ENCODE results near the gene NFATC2.
"Not testable (repeated sequence)": the region's sequence is repeated elsewhere in the genome, so short reads cannot be mapped to it uniquely, and the experiment has no call there.

Gene NFATC2

DNA sequence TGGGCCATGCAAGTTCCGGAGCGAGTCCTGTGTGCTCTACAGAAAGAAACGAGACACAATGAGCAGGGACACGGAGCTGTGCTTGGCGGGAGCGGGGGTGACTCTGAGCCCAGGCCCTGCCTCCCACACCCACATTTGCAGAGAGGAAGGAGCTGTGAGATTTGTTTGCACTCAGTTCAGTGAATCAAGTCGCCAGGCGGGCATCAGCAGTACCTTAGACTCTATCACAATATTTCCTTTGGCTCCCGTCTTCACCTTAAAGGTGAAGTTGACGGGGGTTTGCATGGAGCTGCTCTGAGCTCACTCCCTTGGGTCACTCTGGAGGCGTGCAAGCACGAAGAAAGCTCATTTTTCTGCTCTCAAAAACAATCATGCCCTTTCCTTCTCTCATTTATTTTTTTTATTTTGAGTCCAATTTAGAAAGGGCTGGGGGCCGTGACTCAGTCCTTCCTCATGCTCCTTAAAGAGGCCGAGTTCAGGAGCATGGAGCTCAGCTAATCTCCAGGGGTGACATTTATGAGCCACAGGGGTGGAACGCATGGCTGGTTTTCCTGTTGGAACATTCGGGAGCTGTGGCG lies 188.2 kb downstream of the NFATC2 start:
- DNase-seq (ENCODE audit: low spot score), result no peak

GRCh38 chr20:51353491-51353890 lies 189.0 kb downstream of the NFATC2 start:
- DNase-seq (ENCODE audit: low spot score), result no peak

- no peak for DNase-seq (ENCODE audit: low spot score)
Measured at GRCh38 chr20:51352791-51353190, 189.7 kb downstream of the NFATC2 start.

DNA sequence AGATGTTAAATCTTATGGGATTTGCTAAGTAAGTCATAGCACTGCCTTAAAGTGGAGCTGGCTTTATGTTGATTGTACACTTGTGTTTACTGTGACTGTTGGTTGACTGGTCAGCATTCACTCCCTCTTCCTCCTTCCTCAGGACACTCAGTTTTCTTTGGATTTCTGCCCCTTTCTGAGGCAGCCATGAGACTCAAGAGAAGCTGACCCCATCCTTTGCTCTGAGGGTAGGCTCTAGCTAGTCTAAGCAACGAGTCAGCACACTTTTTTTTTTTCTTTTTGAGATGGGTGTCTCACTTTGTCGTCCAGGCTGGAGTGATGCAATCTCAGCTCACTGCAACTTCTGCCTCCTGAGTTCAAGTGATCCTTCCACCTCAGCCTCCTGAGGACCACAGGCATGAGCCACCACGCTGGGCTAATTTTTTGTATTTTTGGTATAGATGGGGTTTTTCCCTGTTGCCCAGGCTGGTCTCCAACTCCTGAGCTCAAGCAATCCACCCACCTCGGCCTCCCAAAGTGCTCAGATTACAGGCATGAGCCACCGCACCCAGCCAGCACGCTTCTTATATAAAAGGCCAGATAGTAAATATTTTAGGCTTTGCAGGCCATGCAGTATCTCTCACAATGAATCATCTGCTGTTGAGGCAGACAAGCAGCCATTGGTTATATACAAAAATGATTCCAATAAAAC lies 191.4 kb downstream of the NFATC2 start:
- no peak for DNase-seq (ENCODE audit: low spot score)

GRCh38 chr20:51348876-51349275 lies 193.6 kb downstream of the NFATC2 start:
- DNase-seq (ENCODE audit: low spot score), result no peak

DNA sequence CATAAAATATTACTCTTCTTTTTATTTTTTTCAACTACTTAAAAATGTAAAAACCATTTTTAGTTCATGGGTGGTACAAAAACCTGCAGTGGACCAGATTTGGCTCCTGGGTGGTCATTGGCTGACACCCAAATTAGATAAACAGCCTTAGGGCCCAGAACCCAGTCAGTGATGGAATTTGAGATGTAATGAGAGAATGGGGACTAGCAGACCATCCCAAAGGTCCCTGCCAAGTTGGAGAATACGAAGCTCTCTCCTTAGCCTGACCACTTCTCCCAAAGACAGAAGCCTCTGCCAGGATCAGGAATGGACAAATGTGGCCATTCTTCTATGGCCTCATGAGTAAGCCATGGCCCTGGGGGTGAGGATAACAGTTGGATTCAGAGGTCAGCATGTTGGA lies 194.7 kb downstream of the NFATC2 start:
- no peak for DNase-seq (ENCODE audit: low spot score)

DNA sequence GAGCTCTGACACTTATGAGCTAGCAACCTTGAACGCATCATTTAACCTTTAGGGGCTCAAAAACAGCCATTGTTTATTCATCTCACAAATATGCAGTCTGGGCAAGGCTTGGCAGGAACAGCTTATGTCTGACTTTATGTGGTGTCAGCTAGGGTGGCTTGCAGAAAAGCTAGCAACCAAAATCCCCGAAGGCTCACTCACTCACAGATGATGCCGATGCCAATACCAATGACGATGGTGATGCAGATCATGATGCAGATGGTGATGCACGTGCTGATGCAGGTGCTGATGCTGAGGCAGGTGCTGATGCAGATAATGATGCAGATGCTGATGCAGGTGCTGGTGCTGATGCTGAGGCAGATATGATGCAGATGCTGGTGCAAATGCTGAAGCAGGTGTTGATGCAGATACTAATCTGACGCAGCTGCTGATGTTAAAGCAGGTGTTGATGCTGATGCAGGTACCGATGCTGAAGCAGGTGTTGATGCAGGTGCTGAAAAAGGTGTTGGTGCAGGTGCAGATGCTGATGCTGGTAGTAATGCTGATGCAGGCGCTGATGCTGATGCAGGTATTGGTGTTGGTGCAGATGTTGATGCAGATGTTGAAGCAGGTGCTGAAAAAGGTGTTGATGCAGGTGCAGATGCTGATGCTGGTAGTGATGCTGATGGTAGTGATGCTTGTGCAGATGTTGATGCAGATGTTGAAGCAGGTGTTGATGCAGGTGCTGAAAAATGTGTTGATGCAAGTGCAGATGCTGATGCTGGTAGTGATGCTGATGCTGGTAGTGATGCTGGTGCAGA lies 195.6 kb downstream of the NFATC2 start:
- peak; percentile 28 for DNase-seq (ENCODE audit: low spot score)

DNA sequence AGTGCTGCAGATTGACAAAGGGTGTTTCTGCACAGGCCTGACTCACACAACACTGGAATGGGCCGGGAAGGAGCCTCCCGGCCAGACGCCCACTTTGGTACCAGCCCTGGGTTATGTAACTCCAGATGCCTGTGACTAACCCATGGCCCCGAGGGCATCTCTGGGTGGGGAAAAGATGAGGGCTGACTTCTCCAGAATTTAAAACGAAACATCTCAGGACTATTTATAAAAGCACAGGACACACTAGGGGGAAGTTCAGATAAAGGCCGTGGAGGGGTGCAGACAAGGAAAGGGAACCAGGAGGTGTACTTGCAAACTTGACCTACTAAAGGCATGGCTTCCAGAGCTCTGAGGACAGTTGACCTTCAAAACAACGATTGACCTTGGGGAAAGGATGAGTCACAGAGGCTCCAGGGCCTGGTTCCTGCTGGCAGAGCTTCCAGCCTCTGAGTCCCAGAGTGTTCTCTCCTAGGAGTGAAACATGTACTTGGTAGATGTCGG lies 196.9 kb downstream of the NFATC2 start:
- DNase-seq (ENCODE audit: low spot score), result no peak

GRCh38 chr20:51343802-51344201 lies 198.7 kb downstream of the NFATC2 start:
- DNase-seq (ENCODE audit: low spot score), result not testable (repeated sequence)

DNA sequence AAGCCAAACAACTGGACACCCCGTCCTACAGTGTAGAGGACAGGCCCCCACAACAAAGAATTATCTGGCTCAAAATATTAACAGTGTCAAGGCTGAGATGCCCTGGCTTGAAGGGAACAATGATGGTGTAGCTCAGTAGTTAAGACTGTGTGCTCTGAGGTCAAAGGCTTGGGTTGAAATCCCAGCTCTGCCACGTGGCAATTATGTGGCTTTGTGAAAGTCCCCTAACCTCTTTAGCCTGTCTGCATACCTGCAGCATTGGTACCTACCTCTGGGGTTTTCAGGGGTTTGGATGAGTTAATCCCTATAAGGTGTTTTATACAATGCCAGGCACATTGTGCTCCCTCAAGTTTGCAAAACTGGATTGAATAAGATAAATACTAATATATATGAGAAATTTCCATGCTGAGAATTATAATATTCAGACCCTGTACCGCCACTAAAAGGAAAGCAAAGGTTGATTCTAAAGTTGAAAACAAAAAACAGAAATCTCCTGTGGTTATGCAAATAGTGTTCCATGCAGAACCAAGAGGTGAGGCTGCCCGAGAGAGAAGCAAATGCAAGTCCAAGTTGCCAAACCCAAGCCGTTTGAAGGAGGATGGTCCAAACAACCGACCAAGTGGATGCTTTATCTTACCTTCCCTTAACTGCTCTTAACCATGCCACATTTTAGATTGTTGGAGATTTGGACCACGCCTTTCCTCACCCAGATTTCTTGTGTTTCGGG lies 199.8 kb downstream of the NFATC2 start:
- no peak for DNase-seq (ENCODE audit: low spot score)

DNA sequence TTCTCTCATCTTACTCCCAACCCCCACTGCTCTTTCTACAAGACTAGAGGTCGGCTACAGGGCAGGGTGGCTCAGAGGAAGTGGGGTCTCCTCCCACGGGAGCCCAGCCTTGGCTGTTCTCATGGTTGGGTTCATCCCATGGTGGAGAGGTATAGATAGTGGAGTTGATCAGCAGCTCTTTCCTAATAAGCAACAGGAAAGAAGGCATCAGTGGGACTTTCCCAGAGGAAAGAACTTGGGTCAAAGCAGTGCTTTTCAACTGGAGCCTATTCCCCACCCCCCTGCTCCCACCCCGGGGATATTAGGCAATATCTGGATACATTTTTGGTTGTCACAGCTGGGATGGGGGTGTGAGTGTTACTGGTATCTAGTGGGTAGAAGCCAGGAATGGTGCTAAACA lies 200.9 kb downstream of the NFATC2 start:
- DNase-seq (ENCODE audit: low spot score), result no peak

GRCh38 chr20:51340451-51340840 lies 202.1 kb downstream of the NFATC2 start:
- no peak for DNase-seq (ENCODE audit: low spot score)

- DNase-seq (ENCODE audit: low spot score), result no peak
Measured at GRCh38 chr20:51339721-51340450, 202.6 kb downstream of the NFATC2 start.

GRCh38 chr20:51338692-51339440 lies 203.7 kb downstream of the NFATC2 start:
- DNase-seq (ENCODE audit: low spot score), result peak; percentile 8

- no peak for DNase-seq (ENCODE audit: low spot score)
Measured at GRCh38 chr20:51337126-51337805, 205.3 kb downstream of the NFATC2 start.
